GM12873 (cell line): ENCODE data around the gene GJC3.

Experiments
- TF ChIP-seq, protein P1 (sequence below): IDR thresholded peaks from 2 replicates; pipeline ENCODE4 v1.5.1; 2012; ENCODE audit warnings: low read depth, mild to moderate bottlenecking, moderate library complexity, low read length, control low read depth; ENCODE audit not compliant: insufficient read depth; ENCODE audit errors: missing control alignments

Gene GJC3

DNA sequence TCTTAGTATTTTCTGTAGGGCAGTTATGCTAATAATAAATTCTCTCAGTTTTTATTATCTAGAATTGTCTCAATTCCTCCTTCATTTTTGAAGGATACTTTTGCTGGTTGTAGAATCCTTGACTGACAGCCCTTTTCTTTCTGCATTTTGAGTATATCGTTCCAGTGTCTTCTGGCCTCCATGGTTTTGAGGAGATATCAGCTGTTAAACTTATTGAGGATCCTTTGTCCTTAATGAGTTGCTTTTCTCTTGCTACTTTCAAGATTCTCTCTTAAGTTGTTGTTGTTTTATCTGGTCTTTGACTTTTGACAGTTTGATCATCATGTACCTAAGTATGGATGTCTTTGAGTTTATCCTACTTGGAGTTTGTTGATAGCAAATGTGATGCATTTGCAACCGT, 8.9 kb upstream of the GJC3 start:
- TF ChIP-seq, protein P1, sequence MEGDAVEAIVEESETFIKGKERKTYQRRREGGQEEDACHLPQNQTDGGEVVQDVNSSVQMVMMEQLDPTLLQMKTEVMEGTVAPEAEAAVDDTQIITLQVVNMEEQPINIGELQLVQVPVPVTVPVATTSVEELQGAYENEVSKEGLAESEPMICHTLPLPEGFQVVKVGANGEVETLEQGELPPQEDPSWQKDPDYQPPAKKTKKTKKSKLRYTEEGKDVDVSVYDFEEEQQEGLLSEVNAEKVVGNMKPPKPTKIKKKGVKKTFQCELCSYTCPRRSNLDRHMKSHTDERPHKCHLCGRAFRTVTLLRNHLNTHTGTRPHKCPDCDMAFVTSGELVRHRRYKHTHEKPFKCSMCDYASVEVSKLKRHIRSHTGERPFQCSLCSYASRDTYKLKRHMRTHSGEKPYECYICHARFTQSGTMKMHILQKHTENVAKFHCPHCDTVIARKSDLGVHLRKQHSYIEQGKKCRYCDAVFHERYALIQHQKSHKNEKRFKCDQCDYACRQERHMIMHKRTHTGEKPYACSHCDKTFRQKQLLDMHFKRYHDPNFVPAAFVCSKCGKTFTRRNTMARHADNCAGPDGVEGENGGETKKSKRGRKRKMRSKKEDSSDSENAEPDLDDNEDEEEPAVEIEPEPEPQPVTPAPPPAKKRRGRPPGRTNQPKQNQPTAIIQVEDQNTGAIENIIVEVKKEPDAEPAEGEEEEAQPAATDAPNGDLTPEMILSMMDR = no peak

- TF ChIP-seq, protein P1 = no peak
These were observed 956 bp upstream of the GJC3 start for GRCh38 chr7:99930376-99930775.

DNA sequence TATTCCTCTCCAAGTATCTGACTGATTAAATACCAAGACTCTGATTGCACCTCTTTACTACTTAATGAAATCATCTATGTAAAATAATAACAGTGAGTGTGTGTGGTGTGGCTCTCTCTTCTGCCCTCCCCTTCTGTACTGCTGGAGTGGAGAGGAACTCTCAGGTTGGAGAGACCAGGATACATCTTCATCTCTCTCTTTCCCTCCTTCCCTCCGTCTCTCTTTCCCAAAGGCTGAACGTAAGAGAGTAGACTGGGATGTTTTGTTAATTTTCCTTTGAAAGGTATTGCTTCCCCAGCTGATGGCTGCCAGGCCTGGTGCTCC, 272 bp upstream of the GJC3 start:
- TF ChIP-seq, protein P1 = no peak

DNA sequence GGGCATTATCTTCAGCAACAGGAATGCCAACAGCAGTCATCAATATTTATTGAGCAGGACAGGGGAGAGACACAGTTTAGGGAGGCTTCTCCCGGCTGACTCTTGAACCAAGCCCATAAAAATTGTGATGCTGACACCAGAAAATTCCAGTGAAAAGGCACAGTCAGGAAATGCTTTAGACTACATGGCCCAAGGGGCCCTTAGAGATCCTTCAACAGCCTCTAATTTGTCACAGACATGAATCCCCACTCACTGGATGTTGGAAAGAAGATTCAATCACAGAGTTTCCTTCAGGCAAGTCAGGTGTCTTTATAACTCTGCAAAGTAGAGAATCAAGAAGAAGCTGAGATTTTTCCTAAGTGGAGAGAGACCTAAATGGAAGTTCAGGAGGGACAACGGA, 1.2 kb downstream of the GJC3 start:
- TF ChIP-seq, protein P1 = no peak

DNA sequence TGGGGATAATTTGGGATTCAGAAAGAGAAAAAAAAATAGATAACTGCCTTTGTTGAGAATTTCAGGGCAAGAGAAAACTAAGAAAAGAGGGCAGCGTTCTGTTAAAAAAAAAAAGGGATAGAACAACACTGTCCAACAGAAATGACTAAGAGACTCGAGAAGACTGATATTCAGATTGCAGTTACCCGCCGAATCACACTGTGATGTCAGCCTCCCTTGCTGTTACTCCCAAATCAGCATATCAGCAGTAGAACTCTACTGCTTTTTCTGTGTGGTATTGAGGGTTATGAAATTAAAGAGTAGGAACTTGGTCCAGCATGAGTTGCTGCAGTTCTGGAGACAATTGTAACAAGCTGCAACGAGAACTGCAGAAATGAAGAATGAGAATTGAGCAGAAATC, 1.9 kb downstream of the GJC3 start:
- TF ChIP-seq, protein P1 = no peak

DNA sequence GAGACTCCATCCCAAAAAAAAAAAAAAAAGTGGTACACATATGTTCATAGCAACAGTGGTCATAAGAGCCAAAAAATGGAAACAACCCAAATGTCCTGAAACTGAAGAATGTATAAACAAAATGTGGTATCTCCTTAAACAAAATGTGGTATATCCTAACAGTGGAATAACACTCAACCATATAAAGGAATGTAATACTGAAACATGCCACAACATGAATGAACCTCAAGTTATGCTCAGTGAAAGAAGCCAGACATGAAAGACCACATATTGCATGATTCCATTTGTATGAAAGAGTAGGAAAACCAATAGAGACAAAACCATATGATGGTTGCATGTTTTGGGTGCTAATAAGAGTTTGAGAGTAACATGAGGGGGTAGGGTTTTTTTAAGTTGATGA, 3.1 kb downstream of the GJC3 start:
- TF ChIP-seq, protein P1 = no peak

GRCh38 chr7:99923200-99923599, 6.2 kb downstream of the GJC3 start:
- TF ChIP-seq, protein P1 = no peak

DNA sequence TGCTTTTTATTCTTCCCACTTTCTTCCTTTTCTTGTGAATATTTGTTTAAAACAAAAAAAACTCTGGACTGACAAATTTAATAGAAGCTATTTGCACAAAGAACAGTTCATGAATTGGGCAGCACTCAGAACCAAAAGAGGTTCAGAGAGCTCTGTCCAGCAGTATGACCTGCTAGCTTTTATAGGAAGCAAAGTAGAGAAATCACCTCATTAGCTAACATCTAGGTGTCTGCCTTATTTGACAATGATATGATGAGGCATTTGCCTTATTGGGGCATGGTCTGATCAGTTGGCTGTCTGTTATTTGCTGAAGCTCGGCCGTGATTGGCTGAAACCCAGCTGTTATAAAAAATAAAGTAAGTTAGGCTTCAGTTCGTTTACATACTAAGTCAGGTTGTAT, 9.3 kb downstream of the GJC3 start:
- TF ChIP-seq, protein P1 = no peak
